ENCODE data around the gene BBLN. TPM values are rescaled to one million over a fixed set of nuclear protein-coding genes. Genes with fewer than 3 reads are reported as not detected.

The BBLN gene
- total and polyA plus RNA-seq, 2 donors (not counting 1 experiment from before 2014, with no cell fraction given) = 44.3 to 148 TPM

GRCh38 chr9:128175102-128175563, 15.1 kb downstream of the BBLN start:
- no peak overlapping the region for H3K4me2 ChIP-seq (replicated peaks; ENCODE audit: low read depth, low read length, poor library complexity, severe bottlenecking)
- POLR2A ChIA-PET = no interaction called here
- no peak for TF ChIP-seq EZH2 (IDR thresholded peaks at IDR 0.05; ENCODE audit: borderline replicate concordance, insufficient read depth, low read depth, low read length, poor library complexity, severe bottlenecking)
- TF ChIP-seq, protein P1, sequence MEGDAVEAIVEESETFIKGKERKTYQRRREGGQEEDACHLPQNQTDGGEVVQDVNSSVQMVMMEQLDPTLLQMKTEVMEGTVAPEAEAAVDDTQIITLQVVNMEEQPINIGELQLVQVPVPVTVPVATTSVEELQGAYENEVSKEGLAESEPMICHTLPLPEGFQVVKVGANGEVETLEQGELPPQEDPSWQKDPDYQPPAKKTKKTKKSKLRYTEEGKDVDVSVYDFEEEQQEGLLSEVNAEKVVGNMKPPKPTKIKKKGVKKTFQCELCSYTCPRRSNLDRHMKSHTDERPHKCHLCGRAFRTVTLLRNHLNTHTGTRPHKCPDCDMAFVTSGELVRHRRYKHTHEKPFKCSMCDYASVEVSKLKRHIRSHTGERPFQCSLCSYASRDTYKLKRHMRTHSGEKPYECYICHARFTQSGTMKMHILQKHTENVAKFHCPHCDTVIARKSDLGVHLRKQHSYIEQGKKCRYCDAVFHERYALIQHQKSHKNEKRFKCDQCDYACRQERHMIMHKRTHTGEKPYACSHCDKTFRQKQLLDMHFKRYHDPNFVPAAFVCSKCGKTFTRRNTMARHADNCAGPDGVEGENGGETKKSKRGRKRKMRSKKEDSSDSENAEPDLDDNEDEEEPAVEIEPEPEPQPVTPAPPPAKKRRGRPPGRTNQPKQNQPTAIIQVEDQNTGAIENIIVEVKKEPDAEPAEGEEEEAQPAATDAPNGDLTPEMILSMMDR (IDR thresholded peaks at IDR 0.05) = no peak
- Mint-ChIP-seq H3K27ac (no peak overlapping the region), H3K4me1 (no peaks in the 10 kb centered on the region), H3K27me3 (no peaks in the 10 kb centered on the region), H3K4me3 (no peak overlapping the region), H3K9me3 (ENCODE audit: insufficient read depth) (no peaks in the 10 kb centered on the region)
- CTCF ChIA-PET = no interaction called here
- no peak overlapping the region for H3K27ac ChIP-seq (ENCODE audit: low read length in 2 of 2)
- H4K20me1 ChIP-seq (ENCODE audit: control insufficient read depth, insufficient read depth, low read length, poor library complexity, severe bottlenecking) = no peaks in the 10 kb centered on the region
- intact Hi-C loops (cut with micrococcal nuclease) = no loop called here
- no peaks in the 10 kb centered on the region for H3K79me2 ChIP-seq (ENCODE audit: control insufficient read depth, insufficient read depth, low read length)
- H3K9me3 ChIP-seq (ENCODE audit: control extremely low read depth in 1 of 3, control insufficient read depth in 2 of 3, insufficient read depth in 1 of 3, low read length in 2 of 3) = peaks cover 0 to 10% (median 0%) of the 10 kb centered on the region in 3 donors
- ATAC-seq (ENCODE audit: low read depth) = no peak
- H3K4me3 ChIP-seq (ENCODE audit: control extremely low read depth in 1 of 5, extremely low read depth in 1 of 5, insufficient read depth in 1 of 5, low read depth in 2 of 5, low read length in 4 of 5) = no peak overlapping the region
- H3K9ac ChIP-seq (ENCODE audit: low read length) = no peak overlapping the region
- H3K4me1 ChIP-seq (ENCODE audit: control insufficient read depth in 2 of 2, insufficient read depth in 2 of 2, low read length in 2 of 2) = no peaks in the 10 kb centered on the region
- 75% methylated on average over 4 of the region's 8 CpGs for WGBS (ENCODE audit: insufficient coverage)
- H3K36me3 ChIP-seq (replicated peaks in 1 of 2; ENCODE audit: control extremely low read depth in 1 of 2, control insufficient read depth in 1 of 2, extremely low read depth in 1 of 2, insufficient read depth in 2 of 2, low read length in 1 of 2) = peaks cover 0 to 51% of the 10 kb centered on the region in 2 experiments
- no peak overlapping the region for H2AFZ ChIP-seq (ENCODE audit: insufficient read depth, low read depth, low read length, poor library complexity, severe bottlenecking)
- no peak for DNase-seq
- H3K27me3 ChIP-seq (replicated peaks in 1 of 4; ENCODE audit: control extremely low read depth in 1 of 4, control insufficient read depth in 3 of 4, insufficient read depth in 4 of 4, low read length in 3 of 4) = no peaks in the 10 kb centered on the region

DNA sequence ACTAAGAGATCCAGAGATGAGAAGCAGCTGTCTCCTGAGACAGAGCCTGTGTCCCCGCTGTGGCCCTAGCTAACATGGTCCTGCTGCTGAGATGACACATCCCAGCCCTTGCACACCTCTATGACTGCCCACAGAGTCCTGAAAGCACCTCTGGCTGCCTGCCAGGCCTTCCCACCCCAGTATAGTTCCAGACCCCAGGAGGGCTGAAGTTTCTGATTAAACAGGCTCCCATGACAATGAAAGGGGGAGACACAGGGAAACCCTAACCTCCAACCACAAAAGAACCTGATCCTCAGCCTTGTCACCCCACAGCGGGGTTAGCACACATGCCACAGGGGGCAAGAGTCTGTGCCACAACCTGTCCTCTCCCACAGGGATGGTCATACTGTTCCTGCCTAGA, 15.7 kb downstream of the BBLN start:
- Histone ChIP-seq H3K4me3 (ENCODE audit: control extremely low read depth in 1 of 5, extremely low read depth in 1 of 5, insufficient read depth in 1 of 5, low read depth in 2 of 5, low read length in 4 of 5) (no peak overlapping the region), H3K27me3 (replicated peaks in 1 of 4; ENCODE audit: control extremely low read depth in 1 of 4, control insufficient read depth in 3 of 4, insufficient read depth in 4 of 4, low read length in 3 of 4) (no peaks in the 10 kb centered on the region), H3K4me2 (replicated peaks; ENCODE audit: low read depth, low read length, poor library complexity, severe bottlenecking) (no peak overlapping the region), H3K4me1 (ENCODE audit: control insufficient read depth in 2 of 2, insufficient read depth in 2 of 2, low read length in 2 of 2) (no peaks in the 10 kb centered on the region), H3K9ac (ENCODE audit: low read length) (no peak overlapping the region), H3K9me3 (ENCODE audit: control extremely low read depth in 1 of 3, control insufficient read depth in 2 of 3, insufficient read depth in 1 of 3, low read length in 2 of 3) (peaks cover 0 to 10% (median 0%) of the 10 kb centered on the region in 3 donors), H3K79me2 (ENCODE audit: control insufficient read depth, insufficient read depth, low read length) (no peaks in the 10 kb centered on the region), H2AFZ (ENCODE audit: insufficient read depth, low read depth, low read length, poor library complexity, severe bottlenecking) (no peak overlapping the region), H4K20me1 (ENCODE audit: control insufficient read depth, insufficient read depth, low read length, poor library complexity, severe bottlenecking) (no peaks in the 10 kb centered on the region), H3K27ac (ENCODE audit: low read length in 2 of 2) (no peak overlapping the region), H3K36me3 (replicated peaks in 1 of 2; ENCODE audit: control extremely low read depth in 1 of 2, control insufficient read depth in 1 of 2, extremely low read depth in 1 of 2, insufficient read depth in 2 of 2, low read length in 1 of 2) (peaks cover 0 to 53% of the 10 kb centered on the region in 2 experiments)
- intact Hi-C loops (cut with micrococcal nuclease) = no loop called here
- H3K27me3 Mint-ChIP-seq = no peaks in the 10 kb centered on the region
- ChIA-PET POLR2A (no interaction called here), CTCF (no interaction called here)
- no peak for TF ChIP-seq EZH2 (IDR thresholded peaks at IDR 0.05; ENCODE audit: borderline replicate concordance, insufficient read depth, low read depth, low read length, poor library complexity, severe bottlenecking)
- TF ChIP-seq, protein P1 (IDR thresholded peaks at IDR 0.05) = no peak
- no peak for ATAC-seq (ENCODE audit: low read depth)
- H3K9me3 Mint-ChIP-seq (ENCODE audit: insufficient read depth) = no peaks in the 10 kb centered on the region
- no peak for DNase-seq
- WGBS (ENCODE audit: insufficient coverage) = 100% methylated on average over 1 of the region's 2 CpGs
- H3K4me1 Mint-ChIP-seq = no peaks in the 10 kb centered on the region
- H3K4me3 Mint-ChIP-seq = no peak overlapping the region
- H3K27ac Mint-ChIP-seq = no peak overlapping the region

Measured in B cell (primary cell).